Suprapubic skin (tissue), 4 donors: ENCODE results near the gene NRDE2. TPM values are rescaled to one million over a fixed set of nuclear protein-coding genes. Genes with fewer than 3 reads are reported as not detected.

ENCODE experiments used
- DNase-seq, 2 donors: peaks; one replicate each; pipeline ENCODE4 v3.0.0-alpha.2; 2019; ENCODE audit warnings: low spot score in 2 of 2
- H3K27ac ChIP-seq: fragments of 200-600 bp; sonication (generic); one replicate; pipeline ENCODE4 v1.5.1; 2019
- H3K27me3 ChIP-seq: fragments of 200-600 bp; sonication (generic); one replicate; pipeline ENCODE4 v1.5.1; 2019
- H3K36me3 ChIP-seq: fragments of 200-600 bp; sonication (generic); one replicate; pipeline ENCODE4 v1.5.1; 2019
- H3K4me1 ChIP-seq: fragments of 200-600 bp; sonication (generic); one replicate; pipeline ENCODE4 v1.5.1; 2019
- H3K4me3 ChIP-seq: fragments of 200-600 bp; sonication (generic); one replicate; pipeline ENCODE4 v1.5.1; 2019; ENCODE audit warnings: mild to moderate bottlenecking
- H3K9me3 ChIP-seq: fragments of 200-600 bp; sonication (generic); one replicate; pipeline ENCODE4 v1.5.1; 2019
- CTCF ChIP-seq, 2 donors: fragments of 200-600 bp in 1 of 2; fragments of 450-650 bp in 1 of 2; sonication (generic) in 1 of 2; IDR thresholded peaks; one replicate each; pipeline ENCODE4 v1.5.1; 2016 to 2019; ENCODE audit warnings: antibody characterized with exemption in 2 of 2, mild to moderate bottlenecking in 1 of 2, moderate library complexity in 1 of 2
- EP300 ChIP-seq: sonication (generic); formaldehyde crosslinking; IDR thresholded peaks from one replicate; pipeline ENCODE4 v1.6.1; 2017; ENCODE audit warnings: antibody characterized with exemption
- POLR2A ChIP-seq, 2 donors: fragments of 450-650 bp; IDR thresholded peaks; one replicate each; pipeline ENCODE4 v1.6.1; 2017; ENCODE audit warnings: antibody characterized with exemption in 2 of 2, mild to moderate bottlenecking in 2 of 2, moderate library complexity in 2 of 2
- POLR2AphosphoS5 ChIP-seq, 3 donors: sonication (generic); formaldehyde crosslinking; IDR thresholded peaks; one replicate each; pipeline ENCODE4 v1.6.1; 2017; ENCODE audit warnings: antibody characterized with exemption in 3 of 3
- WGBS: methylation state at CpG from one replicate; pipeline ENCODE4 v1.1.5; 2018; 5-methylcytosine and 5-hydroxymethylcytosine counted together
- total RNA-seq, 4 donors: library from RNA; depleted of rRNA; stranded (reverse); fragments of >200 nt; gene quantifications; one replicate each; pipeline ENCODE4 v1.1.0, GENCODE V29; 2016

NRDE2 gene
- total RNA-seq, 4 donors from 2014 or later: 8.8 to 22.4 (median 14.6) TPM

- Histone ChIP-seq H3K4me1 (peaks cover 2% of the 10 kb centered on the region), H3K27ac (no peak overlapping the region), H3K9me3 (no peaks in the 10 kb centered on the region), H3K4me3 (no peak overlapping the region), H3K27me3 (no peaks in the 10 kb centered on the region), H3K36me3 (peaks cover 41% of the 10 kb centered on the region)
- TF ChIP-seq POLR2A (IDR thresholded peaks at IDR 0.05) (no peak), POLR2AphosphoS5 (IDR thresholded peaks at IDR 0.05) (no peak), EP300 (no peak), CTCF (IDR thresholded peaks at IDR 0.05) (no peak)
- DNase-seq: no peak
These were observed 27.2 kb downstream of the NRDE2 start for GRCh38 chr14:90304502-90304901.

GRCh38 chr14:90303473-90303872, 28.3 kb downstream of the NRDE2 start:
- Histone ChIP-seq H3K27ac (no peak overlapping the region), H3K4me1 (peaks cover 2% of the 10 kb centered on the region), H3K36me3 (peaks cover 34% of the 10 kb centered on the region), H3K27me3 (no peaks in the 10 kb centered on the region), H3K4me3 (no peak overlapping the region), H3K9me3 (no peaks in the 10 kb centered on the region)
- WGBS: 94% methylated on average over 4 of the region's 4 CpGs
- no peak for TF ChIP-seq EP300
- no peak for TF ChIP-seq POLR2A (IDR thresholded peaks at IDR 0.05)
- TF ChIP-seq CTCF (IDR thresholded peaks at IDR 0.05): no peak
- no peak for TF ChIP-seq POLR2AphosphoS5 (IDR thresholded peaks at IDR 0.05)
- DNase-seq: no peak

- 86% methylated on average over 10 of the region's 10 CpGs for WGBS
- Histone ChIP-seq H3K36me3 (peaks cover 34% of the 10 kb centered on the region), H3K9me3 (no peaks in the 10 kb centered on the region), H3K27ac (no peak overlapping the region), H3K4me1 (peaks cover 2% of the 10 kb centered on the region), H3K27me3 (no peaks in the 10 kb centered on the region), H3K4me3 (no peak overlapping the region)
- TF ChIP-seq CTCF (IDR thresholded peaks at IDR 0.05) (no peak), POLR2A (IDR thresholded peaks at IDR 0.05) (no peak), POLR2AphosphoS5 (IDR thresholded peaks at IDR 0.05) (no peak), EP300 (no peak)
- no peak for DNase-seq
These were observed 29.0 kb downstream of the NRDE2 start for GRCh38 chr14:90302529-90303303.

- Histone ChIP-seq H3K9me3 (no peaks in the 10 kb centered on the region), H3K27me3 (no peaks in the 10 kb centered on the region), H3K36me3 (peaks cover 37% of the 10 kb centered on the region), H3K27ac (no peak overlapping the region), H3K4me3 (no peak overlapping the region), H3K4me1 (peaks cover 2% of the 10 kb centered on the region)
- 37% methylated on average over 5 of the region's 5 CpGs for WGBS
- no peak for DNase-seq
- TF ChIP-seq CTCF (IDR thresholded peaks at IDR 0.05) (peak in 1 of 2 donors; percentile 46), POLR2AphosphoS5 (IDR thresholded peaks at IDR 0.05) (no peak)
These were observed 30.1 kb downstream of the NRDE2 start for GRCh38 chr14:90301668-90302090.

GRCh38 chr14:90301122-90301521, 30.6 kb downstream of the NRDE2 start:
- Histone ChIP-seq H3K4me3 (no peak overlapping the region), H3K36me3 (peaks cover 42% of the 10 kb centered on the region), H3K9me3 (no peaks in the 10 kb centered on the region), H3K27ac (no peak overlapping the region), H3K27me3 (no peaks in the 10 kb centered on the region), H3K4me1 (peaks cover 2% of the 10 kb centered on the region)
- TF ChIP-seq POLR2AphosphoS5 (IDR thresholded peaks at IDR 0.05): no peak
- TF ChIP-seq POLR2A (IDR thresholded peaks at IDR 0.05): no peak
- no peak for TF ChIP-seq EP300
- TF ChIP-seq CTCF (IDR thresholded peaks at IDR 0.05): no peak
- DNase-seq: no peak
- WGBS: 79% methylated on average over 6 of the region's 6 CpGs
